ENCODE results near the gene NCF2. TPM values are rescaled to one million over a fixed set of nuclear protein-coding genes. Genes with fewer than 3 reads are reported as not detected.

NCF2 gene
- total RNA-seq, 1 donor from 2014 or later = 8.3 TPM

DNA sequence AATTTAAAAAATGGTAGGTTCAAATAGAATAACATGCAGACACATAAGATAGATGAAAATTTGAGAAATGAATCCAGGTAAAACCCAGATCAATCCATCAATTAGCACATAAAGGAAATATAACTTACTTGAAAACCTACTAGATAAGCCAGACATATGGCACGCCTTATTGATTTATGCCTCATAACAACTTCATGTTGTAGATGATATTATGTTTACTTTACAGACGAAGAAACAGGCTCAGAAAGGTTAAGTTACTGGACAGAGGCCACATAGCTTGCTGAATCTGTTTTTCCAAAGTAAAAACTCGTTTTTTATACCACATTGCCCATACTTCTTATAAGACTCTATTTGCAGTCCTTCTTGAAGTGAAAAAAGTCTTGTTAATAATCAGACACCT, 22.1 kb upstream of the NCF2 start:
- ATAC-seq = no peak

DNA sequence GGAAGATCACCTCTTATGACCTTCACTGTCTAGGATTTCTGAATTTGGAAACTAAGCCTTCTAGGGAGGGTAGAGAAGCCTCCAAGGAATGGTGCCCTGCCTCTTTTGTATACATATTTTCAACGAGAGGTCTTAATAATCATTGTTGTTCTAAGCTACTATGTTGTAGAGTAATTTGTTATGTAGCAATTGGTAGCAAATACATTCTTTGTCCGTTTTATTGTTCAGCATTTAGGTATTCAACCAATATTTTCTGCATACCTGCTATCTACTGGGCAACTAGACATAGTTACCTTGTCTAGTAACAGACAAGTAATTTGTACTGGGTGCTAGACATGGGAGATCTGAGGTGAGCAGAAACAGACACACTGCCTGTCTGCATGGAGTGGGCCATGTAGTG, 20.8 kb upstream of the NCF2 start:
- ATAC-seq = no peak

DNA sequence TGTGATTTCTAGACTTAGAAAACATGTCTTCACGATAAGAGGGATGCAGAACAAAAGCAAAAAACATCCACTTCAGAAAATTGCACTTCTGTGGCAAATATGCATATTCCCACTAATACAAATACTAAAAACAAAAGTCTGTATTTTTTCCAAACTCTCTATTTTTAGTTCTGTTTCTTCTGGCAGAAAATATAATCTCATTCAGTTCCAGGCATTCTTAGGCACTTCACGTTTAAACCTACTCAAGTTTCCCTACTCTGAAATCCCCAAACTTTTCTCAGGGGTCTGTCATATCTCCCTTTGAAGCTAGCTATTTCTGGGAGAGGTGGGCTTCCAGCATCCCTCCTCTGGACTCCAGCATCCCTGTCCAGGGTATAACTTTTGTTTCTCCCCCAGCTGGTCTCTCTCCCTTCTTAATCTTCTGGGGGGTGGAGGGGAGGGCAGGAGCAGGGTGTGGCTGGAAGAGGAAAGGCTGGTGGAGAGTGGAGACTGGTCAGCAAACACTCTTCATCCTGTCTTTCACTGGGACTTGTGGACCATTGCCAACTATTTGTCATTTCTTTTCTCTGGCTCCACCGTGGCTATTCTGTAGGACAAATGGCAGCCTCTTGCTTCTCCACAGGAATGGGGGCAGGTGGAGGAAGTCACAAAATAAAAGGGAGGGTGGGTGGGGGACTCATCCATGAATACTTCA, 19.6 kb upstream of the NCF2 start:
- ATAC-seq = no peak

DNA sequence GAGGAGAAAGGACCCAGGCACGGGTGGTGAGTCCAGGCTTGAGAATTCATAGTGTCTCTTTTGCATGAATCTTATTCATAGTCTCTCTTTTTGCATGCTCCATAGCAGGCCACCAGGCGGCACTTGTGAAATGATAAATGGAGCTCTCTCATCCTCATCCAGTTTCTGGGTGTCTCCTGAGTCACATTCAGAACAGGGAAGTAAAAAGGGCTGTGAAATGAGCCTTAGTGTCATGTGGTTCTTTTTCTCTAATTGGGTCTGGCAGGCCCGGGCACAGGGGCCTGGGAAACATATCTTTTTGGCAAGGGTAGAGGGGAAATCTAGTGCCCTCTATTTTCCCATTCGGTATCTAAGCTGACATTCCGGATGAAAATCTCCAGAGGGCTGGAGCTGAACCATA, 19.1 kb upstream of the NCF2 start:
- ATAC-seq = peak; percentile 90

DNA sequence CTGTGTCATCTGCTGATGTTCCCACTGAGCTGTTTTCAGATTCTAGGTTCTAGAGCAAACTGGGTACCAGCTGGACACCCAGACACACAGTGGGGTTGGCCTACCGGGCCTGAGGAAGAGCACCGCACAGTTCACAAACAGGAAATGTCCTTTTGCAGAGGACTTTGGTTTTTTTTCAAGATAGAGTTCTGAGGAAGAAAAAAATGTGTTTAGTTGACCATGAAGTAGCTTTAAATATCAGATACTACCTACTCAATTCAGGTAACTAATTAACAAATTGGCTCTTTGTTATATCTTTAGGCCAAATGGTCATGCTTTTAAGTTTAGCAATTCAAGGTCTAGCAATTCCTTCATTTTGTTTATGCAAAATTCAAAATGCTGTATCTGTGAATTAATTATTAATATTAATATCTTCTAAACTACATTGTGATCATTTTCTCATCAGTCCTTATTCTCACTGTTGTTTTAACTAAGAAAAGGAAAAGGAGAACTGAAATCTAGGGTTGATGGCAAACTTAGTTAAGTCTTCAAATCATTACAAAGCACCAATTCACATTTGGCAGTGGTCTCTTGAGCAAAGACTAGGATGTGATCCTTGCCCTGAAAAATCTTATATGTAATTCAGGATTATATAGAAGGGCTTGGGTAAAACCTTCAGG, 17.2 kb upstream of the NCF2 start:
- no peak for ATAC-seq

DNA sequence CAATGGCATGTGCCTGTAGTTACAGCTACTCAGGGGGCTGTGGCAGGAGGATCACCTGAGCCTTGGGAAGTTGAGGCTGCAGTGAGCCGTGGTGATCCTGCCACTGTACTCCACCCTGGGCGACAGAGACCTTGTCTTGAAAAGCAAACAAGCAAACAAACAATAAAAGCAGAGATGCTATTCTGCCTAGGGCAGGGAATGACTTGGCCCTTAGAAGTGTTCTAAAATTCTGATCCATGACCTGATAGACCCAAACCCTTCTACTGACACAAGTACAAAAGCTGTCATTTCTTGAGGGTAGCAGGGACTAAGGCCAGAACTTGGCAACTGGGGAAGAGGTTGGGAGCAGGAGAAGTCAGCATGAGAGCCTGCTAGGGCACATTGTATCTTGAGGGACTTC, 15.6 kb upstream of the NCF2 start:
- no peak for ATAC-seq

DNA sequence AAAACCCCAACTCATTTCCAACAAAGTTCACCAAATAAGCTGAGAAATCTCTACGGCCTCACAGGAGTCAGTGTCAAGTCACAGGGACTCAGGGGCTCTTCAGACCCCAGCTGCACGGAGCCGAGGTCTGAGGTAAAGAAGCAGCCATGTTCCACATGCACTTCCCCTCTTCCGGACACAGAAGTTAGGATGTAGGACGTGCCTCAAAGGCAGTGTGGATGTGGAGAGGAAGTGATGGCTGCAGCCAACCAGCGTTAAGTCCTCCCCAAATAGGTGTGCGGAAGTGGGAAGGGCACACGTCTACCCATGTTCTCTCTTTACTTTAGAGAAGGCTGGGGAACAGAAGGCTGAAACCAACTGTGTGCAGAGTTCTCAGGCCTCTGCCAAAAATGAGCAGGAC, 14.6 kb upstream of the NCF2 start:
- no peak for ATAC-seq

DNA sequence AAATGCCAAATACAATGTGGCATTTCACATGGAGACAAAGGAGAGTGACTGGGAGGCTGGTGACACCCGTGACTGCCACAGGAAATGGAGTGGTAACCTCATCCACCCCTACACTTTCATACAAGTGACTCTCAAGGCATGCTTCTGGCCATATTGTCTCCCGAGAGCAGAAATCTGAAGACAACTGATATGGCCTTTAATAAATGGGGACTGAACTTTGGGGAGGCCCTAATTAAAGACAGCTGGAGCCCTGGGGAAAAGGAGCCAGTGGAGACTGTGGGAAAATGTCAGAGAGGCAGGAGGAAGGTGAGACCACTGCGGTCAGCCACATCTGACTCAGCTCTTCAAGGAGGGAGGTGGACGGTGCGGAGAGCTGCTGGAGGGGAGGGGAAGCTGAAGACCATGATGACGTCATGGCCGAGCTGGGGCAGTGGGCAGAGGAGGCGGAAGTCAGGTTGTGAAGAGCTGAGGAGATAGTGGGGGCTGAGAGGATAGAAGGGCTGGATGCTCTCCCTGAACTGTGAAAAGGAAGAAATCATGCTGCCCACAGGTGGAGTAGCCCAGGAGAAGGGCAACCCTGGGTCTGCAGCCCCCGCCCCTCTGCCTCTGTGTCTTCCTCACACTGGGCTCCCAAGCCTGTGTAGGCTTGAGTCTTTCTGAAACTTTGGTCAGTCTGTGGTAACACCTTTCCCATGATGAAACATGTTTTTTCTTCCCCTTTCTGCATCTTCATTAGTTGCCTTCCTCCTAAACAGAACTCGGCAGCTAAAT, 14.0 kb upstream of the NCF2 start:
- no peak for ATAC-seq

DNA sequence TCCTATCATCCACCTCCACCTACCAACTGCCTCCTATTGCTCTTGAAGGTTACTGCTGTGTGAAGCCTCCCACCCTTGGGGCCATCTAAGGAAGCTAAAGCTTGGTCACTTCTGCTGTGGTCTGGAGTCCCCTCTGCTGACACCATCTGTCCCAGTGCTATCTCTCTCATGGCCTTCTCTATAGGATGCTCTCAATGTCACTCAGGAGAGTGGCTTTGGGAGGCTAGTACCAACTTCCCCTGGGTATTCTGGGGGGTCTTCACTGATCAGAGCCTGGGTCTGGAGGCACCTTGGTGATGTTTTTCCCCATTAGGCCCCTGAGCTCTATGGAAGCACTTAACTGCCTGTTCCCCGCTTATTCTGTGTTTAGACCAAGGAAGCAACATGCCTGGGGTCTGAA, 12.3 kb upstream of the NCF2 start:
- ATAC-seq = no peak

DNA sequence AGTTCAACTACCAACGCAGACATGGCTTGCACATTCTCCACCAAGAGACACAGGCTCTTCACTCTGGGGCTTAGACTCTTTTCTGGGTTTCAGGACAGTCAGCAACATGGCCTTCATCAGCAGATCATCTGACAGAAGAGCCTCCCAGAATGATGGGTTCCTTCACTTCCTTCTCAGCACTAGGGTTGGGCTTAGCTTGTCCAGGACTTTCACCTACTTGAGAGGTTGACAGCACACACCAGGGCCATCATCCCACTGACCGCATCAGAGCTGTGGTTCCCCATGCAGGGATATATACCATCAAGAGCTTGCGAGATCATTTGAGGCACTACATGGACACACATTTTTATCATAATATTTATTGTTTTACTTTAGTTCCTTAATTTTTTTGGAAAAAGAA, 10.4 kb upstream of the NCF2 start:
- ATAC-seq = peak; percentile 17

DNA sequence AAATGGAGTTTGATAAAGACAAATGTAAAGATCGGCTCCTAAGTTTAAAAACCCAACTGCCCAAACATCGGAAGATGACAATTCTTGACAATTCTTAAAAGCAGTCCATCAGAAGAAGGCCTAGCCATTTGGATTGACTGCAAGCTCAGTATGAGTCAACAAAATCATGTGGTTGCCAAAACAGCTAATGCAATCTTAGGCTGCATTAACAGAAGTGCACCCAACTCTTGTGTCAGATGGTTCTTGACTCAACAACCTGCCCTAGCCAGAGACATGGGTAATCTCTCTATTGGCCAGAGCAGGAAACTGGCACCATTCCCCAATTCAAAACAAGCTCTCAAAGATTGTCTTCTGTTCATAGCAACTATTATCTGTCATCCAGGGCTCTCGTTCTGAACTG, 9.9 kb upstream of the NCF2 start:
- peak; percentile 93 for ATAC-seq

DNA sequence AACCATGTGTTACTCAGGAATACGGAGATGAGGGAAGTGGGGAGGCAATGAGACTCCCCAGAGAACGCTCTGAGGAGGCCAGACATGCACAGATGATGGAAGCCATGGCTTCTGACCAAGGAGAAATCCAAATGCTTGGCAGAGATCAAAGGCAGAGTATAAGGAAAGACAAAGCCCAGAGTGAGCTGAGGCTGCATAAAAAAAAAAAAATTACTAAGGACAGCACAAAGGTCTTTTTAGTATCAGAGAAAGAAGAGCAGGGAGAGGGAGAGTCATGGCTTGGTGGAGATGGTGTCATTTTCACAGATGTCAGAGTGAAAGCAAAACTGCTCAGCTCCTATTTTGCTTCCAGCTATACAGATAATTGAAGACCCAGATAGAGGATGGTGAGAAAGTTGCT, 8.1 kb upstream of the NCF2 start:
- ATAC-seq = no peak

DNA sequence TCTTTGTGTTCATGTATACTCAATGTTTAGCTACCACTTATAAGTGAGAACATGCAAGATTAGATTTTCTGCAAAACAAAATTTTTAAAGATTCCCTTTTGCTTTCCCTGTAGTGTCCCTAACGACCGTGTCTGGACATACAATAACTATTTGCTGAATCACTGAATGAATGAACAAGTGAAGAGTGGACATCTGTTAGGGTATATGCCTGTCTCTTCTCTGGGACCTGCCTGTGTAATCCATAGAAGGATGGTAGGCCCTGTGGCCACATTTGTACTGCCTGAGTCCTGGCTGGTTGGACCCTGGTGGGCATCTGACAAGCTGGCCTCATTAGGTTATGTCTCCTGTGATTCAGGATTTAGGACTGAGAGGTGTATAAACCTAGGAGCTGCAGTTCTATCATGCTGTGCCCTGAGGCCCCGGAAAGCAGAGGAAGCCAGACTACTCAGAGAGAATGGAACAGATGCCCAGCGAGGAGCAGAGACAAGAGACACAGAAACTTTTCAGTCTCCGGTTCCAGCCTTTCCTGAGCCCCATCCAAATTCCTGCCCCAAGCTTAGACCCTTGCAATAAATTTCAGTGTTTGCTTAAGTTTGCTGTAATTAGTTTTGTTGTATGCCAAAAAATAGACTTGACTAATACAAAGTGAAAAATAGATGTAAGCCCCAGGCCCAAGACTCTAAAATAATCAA, 7.5 kb upstream of the NCF2 start:
- ATAC-seq = no peak

DNA sequence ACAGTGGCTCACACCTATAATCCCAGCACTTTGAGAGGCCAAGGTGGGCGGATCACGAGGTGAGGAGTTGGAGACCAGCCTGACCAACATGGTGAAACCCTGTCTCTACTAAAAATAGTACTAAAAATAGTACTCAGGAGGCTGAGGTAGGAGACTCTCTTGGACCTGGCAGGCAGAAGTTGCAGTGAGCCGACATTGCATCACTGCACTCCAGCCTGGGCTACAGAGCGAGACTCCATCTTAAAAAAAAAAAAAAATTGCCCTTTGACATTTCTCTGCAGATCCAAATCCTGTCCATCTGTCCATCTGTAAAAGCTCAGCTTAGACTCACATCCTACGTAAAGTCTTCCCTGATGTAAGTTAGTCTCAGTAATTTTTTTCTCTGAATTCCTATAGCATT, 6.2 kb upstream of the NCF2 start:
- ATAC-seq = no peak

DNA sequence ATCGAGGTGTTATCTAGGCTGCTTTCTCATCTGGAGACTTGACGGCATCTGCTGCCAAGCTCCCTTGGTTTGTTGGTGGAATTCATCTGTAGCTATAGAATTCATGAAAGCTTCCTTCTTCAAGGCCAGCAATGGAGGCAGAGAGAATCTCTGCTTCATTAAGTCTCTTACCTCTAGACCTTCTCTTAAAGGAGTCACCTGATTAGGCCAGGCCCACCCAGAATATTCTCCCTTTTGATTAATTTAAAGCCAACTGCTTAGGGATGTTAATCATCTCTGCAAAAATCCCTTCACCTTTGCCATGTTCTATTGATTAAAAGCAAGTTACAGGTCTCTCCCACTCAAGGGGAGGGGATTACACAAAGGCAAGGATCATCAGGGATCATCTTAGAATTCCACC, 5.3 kb upstream of the NCF2 start:
- no peak for ATAC-seq

DNA sequence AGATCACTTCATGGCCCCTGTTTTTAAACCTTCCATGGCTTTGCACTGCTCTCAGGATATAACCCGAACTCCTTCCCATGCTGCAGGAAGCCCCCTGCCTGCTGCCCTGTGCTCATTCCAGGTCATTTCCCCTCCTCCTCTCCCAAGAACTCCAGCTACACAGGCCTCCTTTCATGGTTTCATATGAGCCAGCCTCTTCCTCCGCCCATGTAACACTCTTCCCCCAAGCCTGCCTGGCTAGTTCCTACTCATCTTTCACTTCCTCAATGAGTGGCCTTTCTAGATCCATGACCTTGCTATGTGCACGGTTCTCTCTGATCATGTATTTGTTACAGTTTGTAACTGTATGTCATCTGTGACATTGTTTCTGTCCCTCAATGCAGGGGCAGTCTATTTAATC, 3.1 kb upstream of the NCF2 start:
- ATAC-seq = peak; percentile 35

DNA sequence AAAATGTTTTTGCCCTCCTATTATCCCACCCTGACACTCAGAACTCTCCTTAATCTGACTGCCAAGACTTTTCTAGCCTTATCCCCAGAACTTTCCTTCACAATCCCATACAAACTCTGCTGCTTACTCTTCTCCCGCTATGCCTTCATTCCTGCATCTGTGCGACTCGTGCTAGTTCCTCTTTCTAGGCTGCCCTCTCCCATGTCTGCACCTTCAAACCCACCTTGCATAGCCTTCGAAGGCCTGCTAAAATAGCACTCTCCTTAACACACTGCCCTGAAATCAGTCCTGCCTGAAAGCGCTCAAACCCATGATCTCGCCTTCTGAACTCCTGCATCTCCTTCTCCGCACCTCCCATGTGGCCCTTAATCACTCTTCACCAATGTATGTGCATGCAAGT, 2.5 kb upstream of the NCF2 start:
- no peak for ATAC-seq

DNA sequence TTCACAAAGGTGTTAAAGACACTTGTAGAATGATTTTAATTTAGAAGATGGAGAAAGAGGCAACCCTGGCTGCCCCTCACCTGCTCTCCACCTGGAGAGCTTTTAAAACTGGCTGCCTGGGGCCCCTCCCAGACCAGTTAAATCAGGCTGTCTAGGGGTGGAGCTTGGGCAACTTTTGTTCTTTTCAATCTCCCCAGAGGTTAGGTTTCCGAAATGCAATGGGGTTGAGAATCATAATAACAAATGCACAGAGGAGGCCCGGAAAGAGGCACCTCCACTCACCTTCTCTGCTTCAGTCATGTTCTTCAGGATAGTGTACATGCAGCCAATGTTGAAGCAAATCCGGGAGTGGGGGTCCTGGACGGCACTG, 400 bp downstream of the NCF2 start:
- ATAC-seq = peak; percentile 24

DNA sequence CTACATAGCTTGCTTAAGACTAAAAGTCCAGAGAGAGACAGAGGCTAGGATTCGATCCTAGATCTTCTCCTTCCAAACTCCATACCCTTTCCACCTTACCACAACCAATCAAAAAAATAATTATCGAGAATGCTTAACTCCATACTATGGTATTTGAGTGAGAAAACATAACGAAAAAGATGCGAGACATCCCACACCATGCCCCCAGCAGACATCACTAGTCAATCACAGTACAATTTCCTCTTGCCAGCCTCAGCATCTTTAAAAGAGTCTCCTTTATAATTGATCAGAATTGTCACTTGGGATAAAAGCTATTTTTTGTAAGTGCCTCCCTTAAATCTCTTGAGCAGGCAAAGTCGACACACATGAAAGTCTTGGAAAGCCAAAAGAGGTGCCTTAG, 875 bp downstream of the NCF2 start:
- no peak for ATAC-seq

DNA sequence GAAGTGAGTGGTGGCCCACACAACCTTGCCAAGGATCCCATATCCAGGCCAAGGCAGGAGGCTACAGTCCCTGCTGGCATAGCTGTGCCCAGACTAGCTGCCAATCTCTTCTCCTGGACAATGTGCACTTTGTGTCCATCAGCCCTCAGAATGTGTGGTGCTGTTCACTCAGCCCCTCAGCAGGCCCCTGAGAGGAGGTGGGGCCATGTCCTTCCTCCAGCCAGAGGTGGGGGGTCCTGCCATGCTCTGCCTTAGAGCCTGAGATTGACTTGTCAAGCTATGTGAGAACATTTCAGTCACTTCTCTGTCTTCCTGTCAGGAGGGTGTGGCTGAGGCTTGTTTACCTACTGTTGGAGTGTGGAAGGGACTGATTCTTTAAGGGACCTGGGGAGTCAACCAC, 1.4 kb downstream of the NCF2 start:
- ATAC-seq = peak; percentile 44

DNA sequence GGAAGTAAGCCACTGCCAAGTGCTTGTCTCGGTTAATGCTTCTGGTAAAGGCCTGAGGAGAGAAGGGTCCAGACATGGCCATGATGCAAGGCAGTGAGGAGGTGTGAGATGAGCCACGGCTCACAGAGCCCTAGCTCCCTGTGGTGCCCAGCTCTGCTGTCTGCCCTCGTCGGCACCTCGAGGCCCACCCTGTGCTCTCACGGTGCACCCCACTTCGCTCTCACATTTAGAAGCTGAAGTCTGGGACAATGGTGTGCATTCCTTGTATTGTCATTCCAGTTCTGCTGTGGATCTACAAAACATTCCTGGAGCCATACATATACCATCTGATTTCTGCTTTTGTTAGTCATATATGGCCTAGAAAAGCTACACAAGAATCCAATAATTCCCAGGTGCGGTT, 3.3 kb downstream of the NCF2 start:
- no peak for ATAC-seq

DNA sequence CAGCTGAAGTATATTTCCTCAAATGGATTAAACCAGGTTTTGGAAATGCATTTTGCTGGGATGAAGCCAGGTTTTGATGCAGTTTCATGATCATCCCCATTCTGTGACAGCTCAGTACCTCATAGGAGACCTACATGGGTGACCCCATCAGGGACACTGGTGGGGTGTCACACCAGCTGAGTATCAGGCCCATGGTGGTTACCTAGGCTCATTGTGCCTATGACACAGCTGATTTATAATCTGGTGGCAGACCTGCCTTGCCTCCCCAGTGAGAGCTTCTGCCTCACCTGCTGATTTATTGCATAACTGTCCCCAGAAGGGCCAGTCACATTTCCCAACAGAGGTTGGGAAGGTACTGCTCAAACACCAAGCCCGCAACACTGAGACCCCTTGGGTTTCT, 3.8 kb downstream of the NCF2 start:
- no peak for ATAC-seq

DNA sequence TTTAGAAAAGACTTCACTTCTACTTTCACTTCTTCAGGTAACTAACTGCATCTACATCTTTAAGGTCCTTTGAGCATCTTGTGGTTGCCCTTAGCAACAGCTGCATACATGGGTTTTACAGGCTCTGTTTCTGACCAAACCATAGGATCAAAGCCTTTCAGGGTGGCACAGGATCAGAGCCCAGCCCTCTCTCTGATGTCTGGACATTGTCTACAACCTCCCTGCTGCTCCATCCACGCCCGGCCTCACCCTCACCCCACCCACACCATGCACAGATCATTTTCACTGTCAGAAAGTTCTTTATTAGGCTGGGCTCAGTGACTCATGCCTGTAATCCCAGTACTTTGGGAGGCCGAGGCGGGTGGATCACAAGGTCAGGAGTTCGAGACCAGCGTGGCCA, 5.2 kb downstream of the NCF2 start:
- ATAC-seq = peak; percentile 81

DNA sequence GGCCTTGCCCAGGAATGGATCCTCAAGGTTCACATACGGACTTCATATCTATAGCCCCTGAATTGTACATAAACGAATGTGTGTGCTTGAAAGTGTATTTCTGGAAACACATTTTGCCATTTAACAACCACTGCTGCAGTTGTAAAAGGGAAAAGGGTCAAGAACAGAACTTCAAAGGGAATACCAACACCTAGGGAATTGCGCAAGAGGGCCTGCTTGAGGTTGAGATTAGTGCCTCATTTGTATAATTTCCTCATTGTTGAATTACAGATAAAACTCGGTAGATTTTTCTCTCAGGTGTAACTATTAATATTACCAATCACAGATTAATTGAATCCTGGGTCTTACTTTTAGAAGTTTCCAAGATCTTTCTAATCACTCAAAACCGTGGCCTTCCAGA, 6.1 kb downstream of the NCF2 start:
- no peak for ATAC-seq
